T-helper 17 cell (primary cell): Measurements from ENCODE around the gene TBC1D17. TPM values are rescaled to one million over a fixed set of nuclear protein-coding genes. Genes with fewer than 3 reads are reported as not detected.

Source experiments
- ATAC-seq: fragments of 150-1000 bp; cut with Tn5 transposase; 2 replicates; pipeline ENCODE4 v1.10.0; 2021; ENCODE audit warnings: mild to moderate bottlenecking, moderate library complexity
- DNase-seq, 3 donors: peaks; one replicate each; pipeline versions ENCODE4 v3.0.0 to v3.0.0-alpha.2; 2020 to 2021
- H3K9me3 ChIP-seq: one replicate; pipeline ENCODE4 v1.7.0; 2013; ENCODE audit warnings: low read length, mild to moderate bottlenecking; ENCODE audit not compliant: control insufficient read depth, poor library complexity, severe bottlenecking
- H3K27ac Mint-ChIP-seq: one replicate; pipeline ENCODE4 v1.8.0; 2022; ENCODE audit warnings: mild to moderate bottlenecking, moderate library complexity, mixed read lengths
- H3K27me3 Mint-ChIP-seq: one replicate; pipeline ENCODE4 v1.8.0; 2022; ENCODE audit warnings: mixed read lengths
- H3K36me3 Mint-ChIP-seq: one replicate; pipeline ENCODE4 v1.8.0; 2022; ENCODE audit warnings: low read depth, mixed read lengths
- H3K4me1 Mint-ChIP-seq: one replicate; pipeline ENCODE4 v1.8.0; 2022; ENCODE audit warnings: mild to moderate bottlenecking, mixed read lengths
- H3K4me3 Mint-ChIP-seq: one replicate; pipeline ENCODE4 v1.8.0; 2022; ENCODE audit warnings: mild to moderate bottlenecking, moderate library complexity, mixed read lengths
- total RNA-seq, 4 donors: library from RNA in 2 of 4; stranded (reverse) in 2 of 4; gene quantifications; one replicate each; pipeline ENCODE4 v1.2.3 and lab custom pipeline; 2022 to 2026

The TBC1D17 gene
- total RNA-seq, 2 donors from 2014 or later, result 44.1 to 57.3 TPM

GRCh38 chr19:49871349-49871985 is 6.0 kb upstream of the TBC1D17 start:
- ATAC-seq, result no peak
- Mint-ChIP-seq H3K27me3 (no peaks in the 10 kb centered on the region), H3K4me1 (peaks cover 32% of the 10 kb centered on the region), H3K36me3 (no peaks in the 10 kb centered on the region), H3K4me3 (no peak overlapping the region), H3K27ac (peak overlapping the region; percentile 61)
- no peak for DNase-seq
- no peaks in the 10 kb centered on the region for H3K9me3 ChIP-seq

GRCh38 chr19:49872245-49873128 is 5.0 kb upstream of the TBC1D17 start:
- Mint-ChIP-seq H3K4me1 (peaks cover 26% of the 10 kb centered on the region), H3K36me3 (no peaks in the 10 kb centered on the region), H3K4me3 (no peak overlapping the region), H3K27me3 (no peaks in the 10 kb centered on the region), H3K27ac (peak overlapping the region; percentile 61)
- H3K9me3 ChIP-seq, result no peaks in the 10 kb centered on the region
- no peak for DNase-seq
- ATAC-seq, result no peak

- no peaks in the 10 kb centered on the region for H3K27me3 Mint-ChIP-seq
- peak overlapping the region; percentile 19 for H3K27ac Mint-ChIP-seq
- no peak for ATAC-seq
- peak overlapping the region; percentile 39 for H3K4me3 Mint-ChIP-seq
- H3K9me3 ChIP-seq, result no peaks in the 10 kb centered on the region
- peaks cover 3% of the 10 kb centered on the region for H3K36me3 Mint-ChIP-seq
- no peak for DNase-seq
- H3K4me1 Mint-ChIP-seq, result peaks cover 23% of the 10 kb centered on the region
Measured at GRCh38 chr19:49873129-49873521, 4.4 kb upstream of the TBC1D17 start.

- Mint-ChIP-seq H3K27ac (peak overlapping the region; percentile 19), H3K4me1 (peaks cover 25% of the 10 kb centered on the region), H3K4me3 (no peak overlapping the region), H3K27me3 (no peaks in the 10 kb centered on the region), H3K36me3 (peaks cover 3% of the 10 kb centered on the region)
- DNase-seq, result no peak
- H3K9me3 ChIP-seq, result no peaks in the 10 kb centered on the region
- no peak for ATAC-seq
Measured at GRCh38 chr19:49873834-49874233, 3.7 kb upstream of the TBC1D17 start.

GRCh38 chr19:49874503-49875157 is 2.9 kb upstream of the TBC1D17 start:
- Mint-ChIP-seq H3K4me1 (peaks cover 25% of the 10 kb centered on the region), H3K4me3 (no peak overlapping the region), H3K36me3 (peaks cover 3% of the 10 kb centered on the region), H3K27ac (no peak overlapping the region), H3K27me3 (no peaks in the 10 kb centered on the region)
- H3K9me3 ChIP-seq, result no peaks in the 10 kb centered on the region
- no peak for DNase-seq
- no peak for ATAC-seq

- H3K9me3 ChIP-seq, result no peaks in the 10 kb centered on the region
- ATAC-seq (no peak), DNase-seq (no peak)
- Mint-ChIP-seq H3K27ac (no peak overlapping the region), H3K4me3 (no peak overlapping the region), H3K27me3 (no peaks in the 10 kb centered on the region), H3K4me1 (peaks cover 23% of the 10 kb centered on the region), H3K36me3 (peaks cover 3% of the 10 kb centered on the region)
Measured at GRCh38 chr19:49875177-49875576, 2.3 kb upstream of the TBC1D17 start.

GRCh38 chr19:49875857-49876421 is 1.6 kb upstream of the TBC1D17 start:
- no peaks in the 10 kb centered on the region for H3K9me3 ChIP-seq
- DNase-seq, result peak; percentile 34 to 52 (median 41)
- Mint-ChIP-seq H3K4me1 (peaks cover 25% of the 10 kb centered on the region), H3K27ac (no peak overlapping the region), H3K27me3 (no peaks in the 10 kb centered on the region), H3K36me3 (peaks cover 3% of the 10 kb centered on the region), H3K4me3 (no peak overlapping the region)
- no peak for ATAC-seq

- Mint-ChIP-seq H3K4me3 (no peak overlapping the region), H3K27me3 (no peaks in the 10 kb centered on the region), H3K4me1 (peaks cover 26% of the 10 kb centered on the region), H3K36me3 (peaks cover 3% of the 10 kb centered on the region), H3K27ac (no peak overlapping the region)
- ATAC-seq (peak; percentile 63), DNase-seq (peak; percentile 95 to 98 (median 95))
- H3K9me3 ChIP-seq, result no peaks in the 10 kb centered on the region
Measured at GRCh38 chr19:49876422-49877019, 981 bp upstream of the TBC1D17 start.

GRCh38 chr19:49877879-49878743 is 609 bp downstream of the TBC1D17 start:
- peak; percentile 68 for ATAC-seq
- no peak overlapping the region for H3K27ac Mint-ChIP-seq

GRCh38 chr19:49878744-49879070 is 1.2 kb downstream of the TBC1D17 start:
- ATAC-seq (no peak), DNase-seq (no peak)
- peaks cover 3% of the 10 kb centered on the region for H3K36me3 Mint-ChIP-seq
- H3K9me3 ChIP-seq, result no peaks in the 10 kb centered on the region
- H3K4me3 Mint-ChIP-seq, result no peak overlapping the region
- H3K27me3 Mint-ChIP-seq, result no peaks in the 10 kb centered on the region
- no peak overlapping the region for H3K27ac Mint-ChIP-seq
- H3K4me1 Mint-ChIP-seq, result peaks cover 22% of the 10 kb centered on the region

More at GRCh38 chr19:49877879-49878743, 609 bp downstream of the TBC1D17 start:
- no peaks in the 10 kb centered on the region for H3K9me3 ChIP-seq
- H3K27me3 Mint-ChIP-seq, result no peaks in the 10 kb centered on the region
- peaks cover 3% of the 10 kb centered on the region for H3K36me3 Mint-ChIP-seq
- H3K4me1 Mint-ChIP-seq, result peaks cover 24% of the 10 kb centered on the region
- DNase-seq, result peak; percentile 98 to 99 (median 98)
- no peak overlapping the region for H3K4me3 Mint-ChIP-seq

GRCh38 chr19:49879243-49879963 is 1.9 kb downstream of the TBC1D17 start:
- peak overlapping the region; percentile 47 for H3K4me3 Mint-ChIP-seq
- DNase-seq (no peak), ATAC-seq (no peak)
- H3K27me3 Mint-ChIP-seq, result no peaks in the 10 kb centered on the region
- H3K36me3 Mint-ChIP-seq, result peaks cover 3% of the 10 kb centered on the region
- H3K4me1 Mint-ChIP-seq, result peaks cover 22% of the 10 kb centered on the region
- H3K27ac Mint-ChIP-seq, result no peak overlapping the region
- H3K9me3 ChIP-seq, result no peaks in the 10 kb centered on the region
